ENCODE measurements around the gene OR6A2.
A peak's percentile ranks its signal among the peaks of the same experiment; 100 is the strongest.

OR6A2 gene

GRCh38 chr11:6794639-6795038, 4.8 kb downstream of the OR6A2 start:
- DNase-seq (ENCODE audit: insufficient read length, low spot score) (no peak), FAIRE-seq (no peak)
- no peak for TF ChIP-seq POLR2A (IDR thresholded peaks at IDR 0.05; ENCODE audit: low read depth, low read length)

DNA sequence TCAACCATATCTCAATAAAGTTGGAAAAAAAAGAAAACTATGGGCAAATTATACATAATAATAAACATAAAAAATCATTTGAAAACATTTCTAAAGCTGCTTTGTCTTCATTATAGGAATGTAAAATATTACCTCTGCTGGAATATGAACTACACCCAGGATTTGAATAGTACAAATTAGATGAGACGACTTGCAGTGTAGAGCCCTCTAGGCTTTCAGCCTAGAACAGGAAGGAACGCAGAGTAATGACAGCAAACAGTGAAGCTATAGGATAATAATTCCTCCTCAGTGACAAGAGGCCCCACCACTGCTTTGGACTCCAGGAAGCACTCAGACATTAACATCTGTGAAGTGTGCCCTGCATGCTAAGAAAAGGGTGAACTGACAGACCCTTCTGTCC, 8.9 kb downstream of the OR6A2 start:
- no peak for DNase-seq (ENCODE audit: insufficient read length, low spot score)
- FAIRE-seq = no peak
- TF ChIP-seq POLR2A (IDR thresholded peaks at IDR 0.05; ENCODE audit: low read depth, low read length) = no peak

DNA sequence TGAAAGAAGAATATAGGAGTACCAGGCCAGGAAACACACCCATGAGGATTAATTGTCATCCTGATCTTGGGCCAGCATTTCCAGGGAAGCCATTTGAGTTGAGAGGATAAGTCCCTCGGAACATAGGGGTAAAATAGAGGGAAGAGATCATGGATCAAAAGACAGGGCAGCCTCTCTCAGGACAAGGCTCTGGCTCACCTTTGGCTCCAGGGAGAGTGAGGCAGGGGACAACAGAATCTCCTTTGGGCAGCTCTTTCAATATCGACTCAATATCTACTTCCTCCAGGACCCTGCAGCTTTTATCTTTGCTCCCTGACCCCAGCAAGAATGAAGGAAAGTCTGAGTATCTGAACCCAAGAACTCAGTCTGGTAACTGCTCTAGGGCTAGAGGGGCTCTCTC, 16.8 kb downstream of the OR6A2 start, which contains the start of gene OR2AG1:
Gene OR2AG1 (plus strand): TSS at position 301 of the 400 bp plus-strand sequence. CDS start 2,018 bp downstream, outside the sequence.
- TF ChIP-seq POLR2A (IDR thresholded peaks at IDR 0.05; ENCODE audit: low read depth, low read length) = no peak
- no peak for DNase-seq (ENCODE audit: insufficient read length, low spot score)
- no peak for FAIRE-seq

DNA sequence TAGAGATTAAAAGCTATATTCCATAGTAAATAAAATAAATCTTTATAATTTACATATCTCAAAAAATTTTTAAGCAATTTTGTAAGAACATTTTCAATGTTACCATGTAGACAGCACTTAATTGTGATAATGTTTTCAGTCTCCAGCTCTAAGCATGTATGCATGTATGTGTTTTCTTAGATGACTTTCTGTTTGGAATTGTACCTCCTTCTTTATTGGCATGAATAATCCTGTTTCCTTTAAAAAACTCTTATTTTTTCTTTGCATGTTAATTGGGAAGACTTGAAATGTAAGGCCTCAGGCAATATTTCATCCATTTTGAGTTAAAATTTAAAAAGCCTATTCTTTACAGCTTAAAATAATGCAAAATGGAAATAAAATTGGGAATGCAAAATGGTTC, 18.7 kb downstream of the OR6A2 start:
- FAIRE-seq (no peak), DNase-seq (ENCODE audit: insufficient read length, low spot score) (no peak)
- TF ChIP-seq POLR2A (IDR thresholded peaks at IDR 0.05; ENCODE audit: low read depth, low read length) = no peak

GRCh38 chr11:6778518-6778917, 21.0 kb downstream of the OR6A2 start:
- FAIRE-seq = no peak
- TF ChIP-seq POLR2A (IDR thresholded peaks at IDR 0.05; ENCODE audit: low read depth, low read length) = no peak
- no peak for DNase-seq (ENCODE audit: insufficient read length, low spot score)

GRCh38 chr11:6771926-6772893, 27.3 kb downstream of the OR6A2 start, which contains the start of gene OR2AG2:
TSS of gene OR2AG2 (minus strand) at chr11:6771976. CDS start at chr11:6768957, 3,019 bp downstream.
- no peak for DNase-seq (ENCODE audit: insufficient read length, low spot score)
- no peak for FAIRE-seq
- no peak for TF ChIP-seq POLR2A (IDR thresholded peaks at IDR 0.05; ENCODE audit: low read depth, low read length)

- TF ChIP-seq POLR2A (IDR thresholded peaks at IDR 0.05; ENCODE audit: low read depth, low read length) = no peak
- peak; percentile 89 for FAIRE-seq
- DNase-seq (ENCODE audit: insufficient read length, low spot score) = peak; percentile 21
These were observed 42.0 kb downstream of the OR6A2 start for GRCh38 chr11:6757373-6757967.

DNA sequence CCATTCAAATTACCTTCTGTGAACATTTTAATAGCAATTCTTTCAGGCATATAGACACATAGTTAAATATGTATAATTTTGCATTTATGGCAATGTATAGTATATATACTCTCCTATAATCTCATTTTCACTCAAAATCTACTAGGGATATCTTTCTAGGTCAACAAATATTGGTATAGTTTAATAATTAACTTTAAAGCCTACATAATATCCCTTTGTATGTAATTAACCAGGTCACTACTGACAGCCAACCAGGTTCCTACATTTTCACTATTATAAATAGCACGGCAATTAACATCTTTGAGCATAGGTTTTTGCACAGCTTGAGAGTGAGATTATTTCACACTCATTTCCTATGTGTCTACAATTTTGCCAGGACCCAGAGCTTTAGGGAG, 43.5 kb downstream of the OR6A2 start:
- DNase-seq (ENCODE audit: insufficient read length, low spot score) (no peak), FAIRE-seq (no peak)
- TF ChIP-seq POLR2A (IDR thresholded peaks at IDR 0.05; ENCODE audit: low read depth, low read length) = no peak

- no peak for TF ChIP-seq POLR2A (IDR thresholded peaks at IDR 0.05; ENCODE audit: low read depth, low read length)
- FAIRE-seq (peak; percentile 98), DNase-seq (ENCODE audit: insufficient read length, low spot score) (peak; percentile 9)
These were observed 44.1 kb downstream of the OR6A2 start for GRCh38 chr11:6755303-6755952.

DNA sequence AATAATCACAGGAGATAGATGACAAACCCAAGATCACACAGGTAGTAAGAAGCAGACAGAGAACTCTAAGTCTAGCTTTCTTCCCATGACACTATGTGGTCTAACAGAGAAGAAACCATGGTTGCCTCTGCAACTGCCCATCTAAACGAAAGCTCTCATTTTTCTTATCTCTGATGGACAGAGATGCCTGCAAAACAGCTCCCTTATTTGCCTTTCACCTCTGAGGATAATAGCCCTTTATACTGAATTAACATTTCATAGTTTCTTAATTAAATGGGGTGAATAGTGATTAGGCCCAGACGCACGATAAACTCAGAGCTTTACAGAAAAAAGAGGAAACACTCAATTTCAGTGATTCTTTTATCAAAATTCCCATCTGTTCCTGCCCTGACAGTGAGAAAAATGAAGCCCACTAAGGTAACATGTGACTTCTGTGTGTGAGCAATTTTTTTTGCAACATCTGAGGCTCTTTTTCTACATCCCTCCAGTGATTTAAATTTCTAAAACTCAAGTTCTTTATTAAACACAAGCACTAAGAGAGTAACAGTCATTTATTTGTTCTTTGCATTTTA, 52.3 kb downstream of the OR6A2 start:
- TF ChIP-seq POLR2A (IDR thresholded peaks at IDR 0.05; ENCODE audit: low read depth, low read length) = no peak
- no peak for FAIRE-seq
- DNase-seq (ENCODE audit: insufficient read length, low spot score) = no peak

GRCh38 chr11:6746626-6747025, 52.9 kb downstream of the OR6A2 start:
- TF ChIP-seq POLR2A (IDR thresholded peaks at IDR 0.05; ENCODE audit: low read depth, low read length) = no peak
- DNase-seq (ENCODE audit: insufficient read length, low spot score) (no peak), FAIRE-seq (no peak)

- no peak for DNase-seq (ENCODE audit: insufficient read length, low spot score)
- no peak for TF ChIP-seq POLR2A (IDR thresholded peaks at IDR 0.05; ENCODE audit: low read depth, low read length)
- no peak for FAIRE-seq
These were observed 53.3 kb downstream of the OR6A2 start for GRCh38 chr11:6746086-6746618.

- FAIRE-seq (no peak), DNase-seq (ENCODE audit: insufficient read length, low spot score) (no peak)
- TF ChIP-seq POLR2A (IDR thresholded peaks at IDR 0.05; ENCODE audit: low read depth, low read length) = no peak
These were observed 53.9 kb downstream of the OR6A2 start for GRCh38 chr11:6745465-6746015.
